ENCODE data around the gene PRMT5.
"Not testable (repeated sequence)": the region's sequence is repeated elsewhere in the genome, so short reads cannot be mapped to it uniquely, and the experiment has no call there.

The PRMT5 gene

DNA sequence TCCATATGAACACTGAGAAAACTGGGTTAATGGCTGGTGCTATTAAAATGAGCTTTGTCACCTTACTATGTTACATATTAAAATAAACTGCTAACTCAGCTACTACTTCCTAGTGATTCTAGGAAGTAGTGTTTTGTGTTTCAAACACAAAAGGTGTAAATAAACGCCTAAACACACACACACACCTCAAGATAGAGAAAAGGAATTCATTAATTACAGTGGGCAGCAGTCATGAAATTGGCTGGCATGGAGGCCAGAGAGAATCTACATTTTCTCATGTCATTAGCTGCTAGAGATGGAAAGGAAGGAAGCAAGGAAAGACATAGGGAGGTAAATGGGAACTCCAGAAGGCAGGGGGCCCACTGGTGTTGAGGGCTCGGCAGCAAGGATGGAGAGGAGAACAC is 787 bp upstream of the PRMT5 start:
- DNase-seq: no peak

DNA sequence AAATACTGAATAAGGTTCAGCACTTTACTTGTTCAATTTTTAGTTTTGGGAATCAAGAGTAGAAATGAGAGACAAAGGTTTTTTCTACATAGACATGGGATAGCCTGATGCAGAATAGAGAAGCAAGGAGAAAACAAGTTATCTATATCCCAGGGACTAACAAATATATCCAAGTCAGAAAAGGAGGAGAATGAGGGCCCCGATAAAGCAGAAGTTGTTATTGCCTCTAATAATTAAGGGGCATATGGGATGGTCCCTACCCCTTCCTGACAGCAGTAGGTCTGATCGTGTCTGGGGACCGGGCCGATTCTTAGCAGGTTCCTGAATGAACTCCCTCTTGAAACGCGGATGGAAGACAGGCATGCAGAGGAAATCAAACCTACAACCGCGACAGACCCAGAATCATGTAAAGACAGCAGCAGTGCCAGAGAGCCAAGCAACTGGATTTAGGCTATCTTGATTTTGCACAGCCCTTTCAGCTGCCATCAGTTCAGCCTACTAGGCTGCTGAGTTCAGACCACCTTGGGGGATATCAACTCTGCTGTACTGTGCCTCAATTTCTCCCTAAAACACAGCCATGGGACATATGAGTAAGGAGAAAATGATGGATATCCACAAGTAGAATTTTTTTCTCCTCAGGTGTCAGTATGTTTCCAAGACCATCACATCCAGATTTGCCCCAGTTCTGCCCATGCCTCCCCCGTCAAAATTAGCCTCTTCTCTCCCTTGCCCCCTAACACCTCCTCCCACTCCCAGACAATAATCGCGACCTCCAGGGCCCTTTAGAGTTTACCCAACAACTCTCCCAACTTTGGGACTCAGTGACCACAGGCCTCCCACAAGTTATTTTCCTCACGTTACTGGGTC is 706 bp downstream of the PRMT5 start:
- DNase-seq: no peak

DNA sequence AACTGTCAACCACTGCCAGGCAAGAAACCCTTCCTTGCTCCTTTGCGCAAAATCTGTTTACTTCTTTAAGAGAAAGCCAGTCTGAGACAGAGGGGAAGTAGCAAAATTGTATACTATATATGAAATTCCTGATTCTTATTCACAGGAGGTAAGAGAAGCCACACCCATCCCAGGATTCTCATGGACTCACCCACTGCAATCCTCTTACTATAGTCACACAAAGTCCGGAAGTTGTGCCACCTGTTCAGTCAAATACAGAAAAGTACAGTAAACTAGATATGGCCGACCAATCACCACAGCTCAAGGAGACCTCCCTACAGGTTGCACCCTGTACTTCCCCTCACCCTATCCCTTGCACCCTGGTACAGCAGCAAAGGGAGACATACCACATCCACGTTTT is 2.9 kb downstream of the PRMT5 start:
- DNase-seq: no peak

DNA sequence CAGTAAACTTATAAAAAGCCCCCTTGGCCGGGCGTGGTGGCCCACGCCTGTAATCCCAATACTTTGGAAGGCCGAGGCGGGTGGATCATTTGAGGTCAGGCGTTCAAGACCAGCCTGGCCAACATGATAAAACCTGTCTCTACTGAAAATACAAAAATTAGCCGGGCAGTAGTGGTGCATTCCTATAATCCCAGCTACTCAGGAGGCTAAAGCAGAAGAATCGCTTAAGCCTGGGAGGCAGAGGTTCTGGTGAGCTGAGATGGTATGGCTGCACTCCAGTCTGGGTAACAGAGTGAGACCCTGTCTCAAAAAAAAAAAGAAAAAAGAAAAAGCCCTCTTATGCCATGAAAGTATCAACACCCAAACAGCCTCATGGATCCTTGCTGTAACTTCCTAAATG is 3.7 kb downstream of the PRMT5 start:
- DNase-seq: no peak

DNA sequence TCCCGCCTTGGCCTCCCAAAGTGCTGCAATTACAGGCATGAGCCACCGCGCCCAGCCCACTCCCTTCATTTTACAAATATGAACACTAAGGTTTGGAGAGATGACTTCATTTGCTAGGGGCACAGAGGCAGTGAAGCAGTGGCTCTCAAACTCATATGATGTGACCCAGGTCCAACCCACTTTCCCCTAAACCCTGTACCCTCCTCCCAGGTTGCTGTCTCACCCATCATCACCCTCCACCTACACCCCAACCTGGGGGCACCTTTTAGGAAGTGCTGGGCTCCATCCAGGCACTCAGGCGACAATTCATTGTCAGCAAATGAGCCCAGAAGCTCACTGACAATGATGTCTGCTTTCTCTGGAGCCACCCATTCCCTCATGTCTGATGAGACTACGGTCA is 5.4 kb downstream of the PRMT5 start:
- no peak for DNase-seq

- DNase-seq: no peak
Measured at GRCh38 chr14:22922294-22922693, 6.9 kb downstream of the PRMT5 start.

DNA sequence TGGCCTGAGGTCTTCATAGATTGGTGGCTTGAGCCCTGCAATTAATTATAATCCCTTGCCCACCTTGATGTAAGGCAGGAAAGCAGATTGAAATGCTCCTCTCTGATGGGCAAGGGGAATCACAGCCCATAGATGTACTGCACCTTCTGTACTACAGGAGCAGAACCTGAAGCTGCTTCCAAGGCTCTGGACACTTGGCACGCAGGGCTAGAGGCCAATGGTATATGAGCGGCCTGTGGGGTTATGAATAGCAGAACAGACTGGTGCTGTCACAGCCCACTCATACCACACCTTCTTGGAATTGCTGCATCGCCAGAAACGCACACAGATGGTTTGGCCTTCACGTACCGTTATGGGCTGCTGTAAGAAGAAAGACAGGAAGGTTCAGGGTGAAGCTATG is 8.5 kb downstream of the PRMT5 start:
- DNase-seq: no peak

DNA sequence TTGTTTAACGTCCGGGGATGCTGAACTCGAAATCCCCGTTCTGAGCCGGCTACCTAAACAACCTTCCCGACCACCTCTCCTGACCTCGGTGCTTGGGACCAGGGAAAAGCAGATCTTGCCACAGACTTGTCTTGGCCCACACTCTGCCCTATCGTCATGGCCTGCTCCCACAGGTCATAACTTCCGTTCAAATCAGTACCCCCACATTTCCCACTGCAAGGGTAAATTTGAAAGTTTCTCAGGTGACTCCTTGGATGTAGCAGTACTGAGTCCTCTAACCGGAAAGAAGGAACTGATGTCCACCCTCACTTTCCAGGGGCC is 9.6 kb downstream of the PRMT5 start:
- DNase-seq: no peak

GRCh38 chr14:22918804-22919600 is 10.2 kb downstream of the PRMT5 start, which contains the start of gene RBM23:
RBM23 (minus strand) TSS chr14:22919149.
- DNase-seq: peak; percentile 99

DNA sequence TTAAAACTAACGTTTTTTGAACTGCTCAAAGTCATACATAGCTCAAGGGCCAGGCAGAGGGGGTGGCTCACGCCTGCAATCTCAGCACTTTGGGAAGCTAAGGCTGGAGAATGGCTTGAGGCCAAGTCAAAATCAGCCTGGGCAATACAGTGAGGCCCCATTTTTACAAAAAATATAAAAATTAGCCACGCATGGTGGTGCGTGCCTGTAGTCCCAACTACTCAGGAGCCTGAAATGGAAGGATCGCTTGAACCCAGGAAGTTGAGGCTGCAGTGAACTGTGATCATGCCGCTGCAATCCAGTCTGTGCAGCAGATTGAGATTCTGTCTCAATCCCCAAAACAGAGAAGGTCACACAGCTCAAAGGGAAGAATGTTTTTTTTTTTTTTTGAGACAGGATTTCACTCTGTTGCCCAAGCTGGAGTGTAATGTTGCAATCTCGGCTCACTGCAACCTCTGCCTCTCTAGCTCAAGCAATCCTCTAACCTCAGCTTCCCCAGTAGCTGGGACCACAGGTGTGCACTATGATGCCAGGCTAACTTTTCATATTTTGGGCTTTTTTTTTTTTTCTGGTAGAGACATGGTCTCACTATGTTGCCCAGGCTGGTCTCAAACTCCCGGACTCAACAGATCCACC is 13.2 kb downstream of the PRMT5 start:
- no peak for DNase-seq

- DNase-seq: not testable (repeated sequence)
Measured at GRCh38 chr14:22914836-22915235, 14.3 kb downstream of the PRMT5 start.

GRCh38 chr14:22910916-22911315 is 18.3 kb downstream of the PRMT5 start:
- DNase-seq: no peak

- DNase-seq: no peak
Measured at GRCh38 chr14:22908601-22909000, 20.6 kb downstream of the PRMT5 start.

GRCh38 chr14:22907429-22907828 is 21.7 kb downstream of the PRMT5 start:
- DNase-seq: no peak

DNA sequence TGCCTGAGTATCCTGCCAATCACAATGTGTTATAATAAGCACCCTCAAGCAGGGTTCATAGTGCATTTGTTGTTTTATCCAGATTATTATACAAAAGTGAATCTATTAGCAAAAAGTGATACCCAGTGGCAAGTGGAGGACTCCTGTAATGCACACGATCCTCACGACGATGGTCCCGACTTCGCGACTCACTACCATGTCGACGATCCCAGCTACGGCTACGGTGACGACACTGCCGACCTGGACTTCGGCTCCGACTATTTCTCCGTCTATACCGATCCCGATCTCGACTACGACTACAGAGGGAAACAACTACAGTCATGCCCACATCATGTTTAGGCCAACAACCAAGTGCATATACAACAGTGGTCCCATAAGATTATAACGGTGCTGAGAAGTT is 23.1 kb downstream of the PRMT5 start:
- DNase-seq: no peak

- no peak for DNase-seq
Measured at GRCh38 chr14:22905627-22906026, 23.5 kb downstream of the PRMT5 start.

DNA sequence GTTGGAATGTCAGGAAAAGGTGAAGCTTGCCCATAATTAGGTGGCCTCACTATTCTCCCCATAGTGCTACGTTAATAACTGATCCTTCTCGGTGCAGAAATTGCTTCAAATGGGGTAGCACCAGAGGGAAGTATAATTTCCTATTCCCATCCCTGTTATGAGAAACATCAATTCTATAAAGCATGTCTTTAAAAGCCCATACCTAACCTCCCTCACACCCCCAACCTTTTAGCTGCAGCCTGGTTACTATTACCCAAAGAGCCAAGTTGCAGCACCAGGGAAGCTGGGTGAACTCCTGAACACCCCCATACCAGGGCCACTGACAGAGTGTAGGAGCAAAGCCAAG is 25.5 kb downstream of the PRMT5 start:
- no peak for DNase-seq

- no peak for DNase-seq
Measured at GRCh38 chr14:22901799-22902198, 27.4 kb downstream of the PRMT5 start.

DNA sequence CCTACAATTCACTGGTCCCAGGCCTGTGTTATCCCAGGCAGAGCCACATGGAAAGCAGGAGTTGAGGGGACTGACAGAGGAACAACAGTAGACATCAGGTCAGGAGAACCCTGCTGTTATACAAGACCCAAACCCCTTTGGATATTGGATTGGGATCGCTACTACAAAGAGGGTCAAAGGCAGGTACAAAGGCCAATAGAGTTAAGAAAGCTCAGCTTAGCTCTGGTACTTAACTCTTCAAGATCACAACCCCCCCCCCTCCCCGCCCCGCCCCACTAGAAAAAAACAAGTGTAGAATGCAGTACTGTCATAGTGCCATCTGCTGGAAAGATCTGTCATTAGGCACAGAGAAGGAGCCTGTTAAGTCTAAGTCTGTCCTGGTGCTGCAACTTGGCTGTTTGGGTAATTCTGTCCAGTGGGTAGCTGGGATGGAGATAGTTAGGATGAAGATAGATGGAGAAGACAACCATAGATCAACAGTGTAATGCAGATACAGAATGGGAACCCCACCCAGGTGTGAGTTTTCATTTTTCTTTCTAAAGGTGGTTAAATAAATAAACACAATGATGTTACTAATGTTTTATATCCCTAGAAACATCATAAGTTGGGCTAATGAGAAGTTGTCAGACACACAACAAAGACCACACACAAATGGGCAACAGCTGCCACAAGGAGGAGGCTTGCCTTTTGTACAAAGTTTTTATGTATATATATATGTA is 28.9 kb downstream of the PRMT5 start:
- DNase-seq: peak; percentile 61

DNA sequence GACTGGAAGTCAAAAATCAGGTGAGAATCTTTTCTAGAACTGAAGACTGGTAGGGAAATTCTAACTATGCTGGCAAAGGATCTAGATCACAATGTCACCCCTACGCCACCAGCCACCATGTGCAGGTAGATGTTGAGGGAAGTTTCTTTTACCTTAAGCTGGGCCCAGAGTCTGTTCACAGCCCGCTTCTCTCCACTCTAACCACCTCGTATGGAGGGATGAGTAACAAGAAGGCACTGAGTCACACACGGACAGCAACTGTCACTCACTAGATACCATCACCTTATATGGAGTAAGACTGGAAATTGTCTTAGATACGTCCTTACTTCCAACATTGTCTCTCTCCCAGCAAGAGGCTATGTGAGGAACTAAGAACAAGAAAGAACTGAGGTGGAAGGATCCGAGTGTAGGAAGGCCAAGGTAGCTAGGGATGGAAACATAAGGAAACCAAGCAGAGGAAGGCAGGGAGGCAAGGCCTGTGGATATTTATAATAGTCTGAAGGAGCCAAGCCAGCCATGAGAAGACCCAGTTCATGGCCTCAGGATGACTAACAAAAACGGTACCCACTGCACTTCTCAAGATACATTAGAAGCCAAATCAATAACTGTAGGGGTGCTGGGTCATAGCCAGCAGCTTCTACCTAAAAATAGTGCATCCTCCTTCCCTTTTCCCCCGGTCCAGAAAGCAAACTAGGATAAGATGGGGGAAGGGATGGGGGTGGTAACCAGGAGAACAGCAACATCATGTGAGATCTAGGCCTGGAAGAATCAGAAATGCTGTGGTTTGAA is 30.7 kb downstream of the PRMT5 start:
- no peak for DNase-seq

DNA sequence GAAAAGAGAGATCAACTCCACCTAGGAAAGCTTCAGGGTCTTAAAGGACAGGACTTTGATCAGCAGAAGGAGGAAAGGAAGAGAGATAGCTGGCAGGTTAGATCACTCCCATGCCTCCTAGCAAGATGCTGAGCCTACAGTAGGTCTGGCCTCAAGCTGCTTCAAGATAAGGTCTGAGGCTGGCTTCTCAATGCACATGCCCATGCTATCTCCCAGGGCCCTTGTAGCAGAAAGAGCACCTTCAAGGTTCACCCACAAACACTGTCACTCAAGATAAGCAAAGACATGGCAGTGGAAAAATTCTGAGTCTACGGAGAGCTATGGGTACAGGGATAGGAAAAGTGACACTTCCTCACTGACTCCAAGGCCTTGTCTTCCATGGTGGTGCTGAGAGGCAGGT is 31.8 kb downstream of the PRMT5 start:
- DNase-seq: no peak

- DNase-seq: no peak
Measured at GRCh38 chr14:22896760-22897159, 32.4 kb downstream of the PRMT5 start.
